CD14-positive monocyte (primary cell): Measurements from ENCODE around the gene TGM2. TPM values are rescaled to one million over a fixed set of nuclear protein-coding genes. Genes with fewer than 3 reads are reported as not detected.

Source experiments
- DNase-seq, 3 donors: peaks; one replicate each; pipeline ENCODE4 v3.0.0-alpha.2; 2011 to 2022
- H2AFZ ChIP-seq: 2 replicates; pipeline ENCODE4 v1.6.0; 2012; ENCODE audit warnings: mild to moderate bottlenecking, low read depth, low read length, inconsistent platforms; ENCODE audit not compliant: insufficient read depth, poor library complexity, severe bottlenecking
- H3K27ac ChIP-seq, 2 donors: 1 replicate in 1 of 2; 2 replicates in 1 of 2; pipeline ENCODE4 v1.5.1; 2012 to 2013; ENCODE audit warnings: low read length in 2 of 2, control low read depth in 1 of 2, inconsistent platforms in 1 of 2, low read depth in 1 of 2, mild to moderate bottlenecking in 1 of 2
- H3K27me3 ChIP-seq, 2 donors: one replicate each; pipeline versions ENCODE4 v1.6.0 to v1.6.1; 2011 to 2013; ENCODE audit warnings: low read length in 2 of 2; ENCODE audit not compliant: control insufficient read depth in 2 of 2, insufficient read depth in 2 of 2
- H3K36me3 ChIP-seq, 2 donors: replicated peaks in 1 of 2; 1 replicate in 1 of 2; 2 replicates in 1 of 2; pipeline versions ENCODE4 v1.5.1 to v1.6.1; 2012 to 2013; ENCODE audit warnings: low read length in 2 of 2, control low read depth in 1 of 2, inconsistent platforms in 1 of 2, mild to moderate bottlenecking in 1 of 2; ENCODE audit not compliant: insufficient read depth in 2 of 2, control insufficient read depth in 1 of 2
- H3K4me1 ChIP-seq, 2 donors: 1 replicate in 1 of 2; 2 replicates in 1 of 2; pipeline versions ENCODE4 v1.5.1 to v1.6.1; 2012 to 2013; ENCODE audit warnings: low read length in 2 of 2, control low read depth in 1 of 2, inconsistent platforms in 1 of 2, mild to moderate bottlenecking in 1 of 2, moderate library complexity in 1 of 2; ENCODE audit not compliant: insufficient read depth in 2 of 2, control insufficient read depth in 1 of 2
- H3K4me2 ChIP-seq: replicated peaks from 2 replicates; pipeline ENCODE3; 2012; ENCODE audit warnings: low read length, moderate library complexity, mild to moderate bottlenecking; ENCODE audit not compliant: poor library complexity, severe bottlenecking; ENCODE audit errors: extremely low read depth
- H3K4me3 ChIP-seq, 3 experiments: fragments of 200-600 bp in 1 of 3; sonication (generic) in 1 of 3; replicated peaks in 1 of 3; 1 replicate in 2 of 3; 2 replicates in 1 of 3; pipeline ENCODE4 v1.5.1; 2011 to 2013; ENCODE audit warnings: low read length in 3 of 3, mild to moderate bottlenecking in 3 of 3, control low read depth in 2 of 3, low read depth in 2 of 3, inconsistent platforms in 1 of 3, moderate library complexity in 1 of 3
- H3K79me2 ChIP-seq: 2 replicates; pipeline ENCODE4 v1.6.0; 2012; ENCODE audit warnings: mild to moderate bottlenecking, control low read depth, inconsistent platforms, low read length, moderate library complexity; ENCODE audit not compliant: insufficient read depth
- H3K9ac ChIP-seq: 2 replicates; pipeline ENCODE4 v1.6.0; 2017; ENCODE audit warnings: low read length, mild to moderate bottlenecking; ENCODE audit not compliant: insufficient read depth, poor library complexity, severe bottlenecking
- H3K9me3 ChIP-seq, 2 donors: replicated peaks in 1 of 2; 1 replicate in 1 of 2; 2 replicates in 1 of 2; pipeline versions ENCODE4 v1.5.1 to v1.6.1; 2012 to 2013; ENCODE audit warnings: low read length in 2 of 2, control low read depth in 1 of 2; ENCODE audit not compliant: control insufficient read depth in 1 of 2, insufficient read depth in 1 of 2
- H4K20me1 ChIP-seq: 2 replicates; pipeline ENCODE4 v1.6.0; 2012; ENCODE audit warnings: mild to moderate bottlenecking, low read length, control low read depth, moderate library complexity; ENCODE audit not compliant: insufficient read depth
- H3K27ac Mint-ChIP-seq, 7 donors: one replicate each; pipeline ENCODE4 v1.8.0; 2020; ENCODE audit warnings: mild to moderate bottlenecking in 7 of 7, mixed read lengths in 7 of 7, moderate library complexity in 6 of 7, inconsistent platforms in 2 of 7
- H3K27me3 Mint-ChIP-seq, 3 donors: one replicate each; pipeline ENCODE4 v1.8.0; 2021 to 2022; ENCODE audit warnings: low read depth in 3 of 3, mild to moderate bottlenecking in 3 of 3, mixed read lengths in 3 of 3, moderate library complexity in 3 of 3, inconsistent platforms in 1 of 3
- H3K36me3 Mint-ChIP-seq, 2 donors: one replicate each; pipeline ENCODE4 v1.8.0; 2020; ENCODE audit warnings: mixed read lengths in 2 of 2, inconsistent platforms in 1 of 2, mild to moderate bottlenecking in 1 of 2
- H3K4me1 Mint-ChIP-seq: one replicate; pipeline ENCODE4 v1.8.0; 2020; ENCODE audit warnings: mild to moderate bottlenecking, mixed read lengths
- H3K4me3 Mint-ChIP-seq, 2 donors: one replicate each; pipeline ENCODE4 v1.8.0; 2020; ENCODE audit warnings: mild to moderate bottlenecking in 2 of 2, mixed read lengths in 2 of 2, moderate library complexity in 1 of 2
- H3K9me3 Mint-ChIP-seq, 7 donors: one replicate each; pipeline ENCODE4 v1.8.0; 2020 to 2022; ENCODE audit warnings: mixed read lengths in 7 of 7, mild to moderate bottlenecking in 6 of 7, moderate library complexity in 6 of 7, inconsistent platforms in 2 of 7
- CTCF ChIP-seq: fragments of 200-600 bp; IDR thresholded peaks from one replicate; pipeline ENCODE4 v1.8.0; 2022; ENCODE audit warnings: antibody characterized with exemption, mild to moderate bottlenecking
- whole genome bisulfite sequencing: methylation state at CpG from one replicate; pipeline ENCODE4 v1.1.5; 2013; ENCODE audit warnings: missing lambda C conversion rate; ENCODE audit not compliant: insufficient coverage; 5-methylcytosine and 5-hydroxymethylcytosine counted together
- intact Hi-C, 2 donors: fragments of 100-400 bp; cut with micrococcal nuclease; formaldehyde crosslinking; loops; one replicate each; pipeline versions ENCODE4 v1.15.0 to v1.15.1; 2023
- polyA plus RNA-seq, 3 donors: library from polyadenylated mRNA; depleted of rRNA in 1 of 3; unstranded in 2 of 3; stranded (reverse) in 1 of 3; fragments of 300-500 nt in 2 of 3; fragments of >200 nt in 1 of 3; fragmentation: Illumina TruSeq in 2 of 3; gene quantifications; 1 replicate in 2 of 3; 2 replicates in 1 of 3; pipeline ENCODE4 v1.2.3, GENCODE V29; 2012 to 2021

TGM2 gene
- polyA plus RNA-seq, 3 donors, result 0.47 to 1.7 (median 1.6) TPM

- TF ChIP-seq CTCF, result no peak
- peaks cover 0 to 2% (median 2%) of the 10 kb centered on the region in 3 donors for H3K27me3 Mint-ChIP-seq
- H3K4me3 ChIP-seq, result no peak overlapping the region
- H3K27ac ChIP-seq, result no peak overlapping the region
- H3K36me3 Mint-ChIP-seq, result peaks cover 0 to 14% of the 10 kb centered on the region in 2 donors
- H3K27ac Mint-ChIP-seq, result peak overlapping the region in 1 of 7 donors; percentile 63
- H3K9me3 Mint-ChIP-seq, result peaks cover 0 to 3% (median 0%) of the 10 kb centered on the region in 7 donors
- H4K20me1 ChIP-seq, result no peaks in the 10 kb centered on the region
- no peaks in the 10 kb centered on the region for H3K79me2 ChIP-seq
- H2AFZ ChIP-seq, result no peak overlapping the region
- H3K9ac ChIP-seq, result no peak overlapping the region
- H3K36me3 ChIP-seq, result no peaks in the 10 kb centered on the region
- no peaks in the 10 kb centered on the region for H3K27me3 ChIP-seq
- no peak for DNase-seq
- H3K4me1 Mint-ChIP-seq, result peaks cover 65% of the 10 kb centered on the region
- peaks cover 46 to 61% of the 10 kb centered on the region in 2 donors for H3K4me1 ChIP-seq
- WGBS, result no CpG with 5 or more reads among the region's 4 CpGs
- intact Hi-C loops, result loop anchor here in 1 of 2 donors (2.0 kb wide), 1 partner anchor 49 kb away; no protein-coding TSS in a partner anchor
- no peaks in the 10 kb centered on the region for H3K9me3 ChIP-seq
- H3K4me3 Mint-ChIP-seq, result no peak overlapping the region
- H3K4me2 ChIP-seq, result no peak overlapping the region
These were observed 19.4 kb downstream of the TGM2 start for GRCh38 chr20:38145729-38146075.

GRCh38 chr20:38144974-38145728, 19.9 kb downstream of the TGM2 start:
- Mint-ChIP-seq H3K4me3 (peak overlapping the region in 1 of 2 donors; percentile 48), H3K27me3 (peaks cover 0 to 2% (median 2%) of the 10 kb centered on the region in 3 donors), H3K27ac (peak overlapping the region; percentile 82 to 92 (median 86)), H3K4me1 (peaks cover 63% of the 10 kb centered on the region), H3K9me3 (peaks cover 0 to 2% (median 0%) of the 10 kb centered on the region in 7 donors), H3K36me3 (peaks cover 0 to 9% of the 10 kb centered on the region in 2 donors)
- Histone ChIP-seq H3K36me3 (no peaks in the 10 kb centered on the region), H3K27ac (peak overlapping the region; percentile 25 to 87), H3K4me2 (peak overlapping the region; percentile 54), H3K4me3 (peak overlapping the region in 1 of 3 experiments; percentile 41), H3K79me2 (no peaks in the 10 kb centered on the region), H4K20me1 (no peaks in the 10 kb centered on the region), H3K9ac (peak overlapping the region; percentile 24), H2AFZ (no peak overlapping the region), H3K9me3 (no peaks in the 10 kb centered on the region), H3K4me1 (peaks cover 47 to 62% of the 10 kb centered on the region in 2 donors), H3K27me3 (no peaks in the 10 kb centered on the region)
- 35% methylated on average over 6 of the region's 9 CpGs for WGBS
- TF ChIP-seq CTCF, result no peak
- intact Hi-C loops, result loop anchor here (2.0 to 5.0 kb wide), 2 partner anchors 48 kb away; no protein-coding TSS in a partner anchor
- peak; percentile 45 to 80 (median 57) for DNase-seq
